IMR-90 (cell line): Measurements from ENCODE around the gene KIF5C. TPM values are rescaled to one million over a fixed set of nuclear protein-coding genes. Genes with fewer than 3 reads are reported as not detected.

Experiments used
- ATAC-seq: fragments of 200-7000 bp; cut with Tn5 transposase; 2 replicates; pipeline ENCODE4 v1.9.1; 2020; ENCODE audit warnings: low read depth, mild to moderate bottlenecking, moderate library complexity
- BruUV-seq: library from RNA; stranded (reverse); fragments of 400-500 nt; replicated peaks from 2 replicates; lab custom pipeline; 2021; lab: Mats Ljungman, UMichigan
- CTCF ChIA-PET: fragments of 300-600 bp; formaldehyde crosslinking; extraction: SDS; loops from one replicate; lab custom pipeline; 2021; ENCODE audit warnings: antibody characterized with exemption; lab: Yijun Ruan, JAX
- POLR2A ChIA-PET: fragments of 300-600 bp; sonication (Branson Sonifier 250); formaldehyde crosslinking; loops from one replicate; lab custom pipeline; 2022; ENCODE audit warnings: antibody characterized with exemption; ENCODE audit not compliant: unreplicated experiment; lab: Charles Lee
- DNase-seq: peaks from one replicate; pipeline ENCODE4 v3.0.0; 2013
- H2AFZ ChIP-seq: replicated peaks from 2 replicates; pipeline ENCODE3; 2013; ENCODE audit warnings: low read length, mild to moderate bottlenecking; ENCODE audit not compliant: poor library complexity
- H2AK5ac ChIP-seq: 2 replicates; pipeline ENCODE4 v1.6.1; 2013; ENCODE audit warnings: low read depth, low read length, inconsistent platforms
- H2AK9ac ChIP-seq: replicated peaks from 2 replicates; pipeline ENCODE3; 2013; ENCODE audit warnings: mild to moderate bottlenecking, low read depth, low read length, moderate library complexity; ENCODE audit not compliant: poor library complexity
- H2BK120ac ChIP-seq: 2 replicates; pipeline ENCODE4 v1.6.1; 2013; ENCODE audit warnings: low read depth, low read length, inconsistent platforms
- H2BK15ac ChIP-seq: 3 replicates; pipeline ENCODE4 v1.6.1; 2013; ENCODE audit warnings: low read depth, low read length, inconsistent platforms
- H2BK20ac ChIP-seq: 2 replicates; pipeline ENCODE4 v1.6.1; 2013; ENCODE audit warnings: low read depth, mild to moderate bottlenecking, inconsistent platforms, low read length, moderate library complexity
- H2BK5ac ChIP-seq: 2 replicates; pipeline ENCODE4 v1.6.1; 2013; ENCODE audit warnings: mild to moderate bottlenecking, low read depth, low read length, inconsistent platforms; ENCODE audit not compliant: poor library complexity, severe bottlenecking
- H3K14ac ChIP-seq: replicated peaks from 2 replicates; pipeline ENCODE4 v1.6.1; 2013; ENCODE audit warnings: low read depth, low read length, inconsistent platforms
- H3K18ac ChIP-seq: 2 replicates; pipeline ENCODE4 v1.6.1; 2013; ENCODE audit warnings: low read depth, low read length, control low read depth
- H3K23ac ChIP-seq: 2 replicates; pipeline ENCODE4 v1.6.1; 2013; ENCODE audit warnings: low read depth, low read length, inconsistent platforms
- H3K27ac ChIP-seq: 2 replicates; pipeline ENCODE4 v1.5.1; 2013; ENCODE audit warnings: mild to moderate bottlenecking, control low read depth, low read length; ENCODE audit not compliant: insufficient read depth
- H3K27me3 ChIP-seq: 2 replicates; pipeline ENCODE4 v1.6.1; 2013; ENCODE audit warnings: low read length; ENCODE audit not compliant: control insufficient read depth, insufficient read depth
- H3K36me3 ChIP-seq: 2 replicates; pipeline ENCODE4 v1.6.1; 2013; ENCODE audit warnings: low read length, mixed read lengths; ENCODE audit not compliant: control insufficient read depth, insufficient read depth
- H3K4ac ChIP-seq: 2 replicates; pipeline ENCODE4 v1.6.1; 2013; ENCODE audit warnings: low read depth, low read length, inconsistent platforms
- H3K4me1 ChIP-seq: 2 replicates; pipeline ENCODE4 v1.6.1; 2013; ENCODE audit warnings: low read length, mixed read lengths; ENCODE audit not compliant: control insufficient read depth, insufficient read depth
- H3K4me2 ChIP-seq: 2 replicates; pipeline ENCODE4 v1.6.1; 2013; ENCODE audit warnings: low read depth, mild to moderate bottlenecking, control low read depth, low read length, moderate library complexity
- H3K4me3 ChIP-seq: 2 replicates; pipeline ENCODE4 v1.5.1; 2013; ENCODE audit warnings: low read depth, mild to moderate bottlenecking, control low read depth, low read length, moderate library complexity; ENCODE audit not compliant: insufficient read depth
- H3K56ac ChIP-seq: 2 replicates; pipeline ENCODE4 v1.6.1; 2013; ENCODE audit warnings: low read length, inconsistent platforms; ENCODE audit not compliant: insufficient read depth; ENCODE audit errors: extremely low read depth
- H3K79me1 ChIP-seq, 2 experiments: 2 replicates each; pipeline ENCODE4 v1.6.1; 2013; ENCODE audit warnings: low read length in 2 of 2, inconsistent platforms in 1 of 2, low read depth in 1 of 2
- H3K9ac ChIP-seq: 2 replicates; pipeline ENCODE4 v1.6.1; 2013; ENCODE audit warnings: low read depth, low read length, control low read depth
- H3K9me1 ChIP-seq: 2 replicates; pipeline ENCODE4 v1.6.1; 2013; ENCODE audit warnings: low read length, inconsistent platforms; ENCODE audit not compliant: insufficient read depth
- H3K9me3 ChIP-seq: 2 replicates; pipeline ENCODE4 v1.6.1; 2013; ENCODE audit warnings: low read length; ENCODE audit not compliant: control insufficient read depth, insufficient read depth
- H4K20me1 ChIP-seq: 2 replicates; pipeline ENCODE4 v1.6.1; 2013; ENCODE audit warnings: low read length, inconsistent platforms; ENCODE audit not compliant: insufficient read depth
- H4K5ac ChIP-seq: 2 replicates; pipeline ENCODE4 v1.6.1; 2013; ENCODE audit warnings: mild to moderate bottlenecking, low read depth, low read length, control low read depth
- H4K8ac ChIP-seq, 2 experiments: 2 replicates each; pipeline ENCODE4 v1.6.1; 2013; ENCODE audit warnings: low read depth in 2 of 2, low read length in 2 of 2, control low read depth in 1 of 2, inconsistent platforms in 1 of 2
- H4K91ac ChIP-seq: 2 replicates; pipeline ENCODE4 v1.6.1; 2013; ENCODE audit warnings: low read depth, low read length, inconsistent platforms; ENCODE audit not compliant: insufficient read depth
- RAD21 ChIP-seq: IDR thresholded peaks from 2 replicates; pipeline ENCODE4 v1.6.1; 2012; ENCODE audit warnings: low read length, improper control_type of control experiment
- WGBS, 2 experiments: methylation state at CpG; one replicate each; pipeline versions ENCODE4 v1.1.5 to v1.1.7; 2013; ENCODE audit warnings: missing lambda C conversion rate in 2 of 2; ENCODE audit not compliant: insufficient read length in 1 of 2; ENCODE audit errors: extremely low coverage in 2 of 2; 5-methylcytosine and 5-hydroxymethylcytosine counted together
- dilution Hi-C: fragments of 300-500 bp; cut with HindIII; formaldehyde crosslinking; loops from one replicate; pipeline ENCODE4 v1.14.3; 2018; ENCODE audit warnings: low sequenced_read_pairs; ENCODE audit not compliant: unreplicated experiment
- in situ Hi-C: fragments of 300-500 bp; cut with MboI; formaldehyde crosslinking; loops from 3 replicates; pipeline ENCODE4 v1.14.3; 2019; ENCODE audit warnings: low sequenced_read_pairs, inconsistent platforms, mixed read lengths
- intact Hi-C: fragments of 100-400 bp; cut with micrococcal nuclease; formaldehyde crosslinking; loops from 2 replicates; pipeline ENCODE4 v1.10.0; 2022
- polyA plus RNA-seq, 3 experiments: library from polyadenylated mRNA; depleted of rRNA; stranded (reverse); fragments of >200 nt; gene quantifications; 2 replicates each; pipeline ENCODE4 v1.2.3, GENCODE V29; 2012; ENCODE audit warnings: low replicate concordance in 1 of 3
- total RNA-seq: library from RNA; depleted of rRNA; stranded (reverse); fragments of >200 nt; gene quantifications from 2 replicates; pipeline ENCODE4 v1.2.3, GENCODE V29; 2012

Gene KIF5C
- total and polyA plus RNA-seq, 2 of the 4 experiments (the other 2 are of a cell fraction) = 0.10 to 0.18 TPM

- H2AK9ac ChIP-seq = no peak overlapping the region
- H4K91ac ChIP-seq = no peak overlapping the region
- H3K4me3 ChIP-seq = no peak overlapping the region
- no peaks in the 10 kb centered on the region for H3K36me3 ChIP-seq
- DNase-seq = no peak
- H3K79me1 ChIP-seq = no peaks in the 10 kb centered on the region
- no peak overlapping the region for H2AFZ ChIP-seq
- H3K27ac ChIP-seq = no peak overlapping the region
- intact Hi-C loops (no loop called here), dilution Hi-C loops (no loop called here), in situ Hi-C loops (loop anchor here (25.0 kb wide), 1 partner anchor 995 kb away; no protein-coding TSS in a partner anchor)
- H3K4ac ChIP-seq = no peak overlapping the region
- H2BK20ac ChIP-seq = no peak overlapping the region
- no peak for ATAC-seq
- H3K9me3 ChIP-seq = no peaks in the 10 kb centered on the region
- H3K9ac ChIP-seq = no peak overlapping the region
- no TSS peak for BruUV-seq
- no peak overlapping the region for H3K18ac ChIP-seq
- H4K5ac ChIP-seq = no peak overlapping the region
- H3K23ac ChIP-seq = no peak overlapping the region
- no peaks in the 10 kb centered on the region for H3K4me1 ChIP-seq
- H3K9me1 ChIP-seq = no peaks in the 10 kb centered on the region
- H3K14ac ChIP-seq = no peak overlapping the region
- H4K8ac ChIP-seq = no peak overlapping the region
- no peaks in the 10 kb centered on the region for H4K20me1 ChIP-seq
- CTCF ChIA-PET = no interaction called here
- H2AK5ac ChIP-seq = no peak overlapping the region
- TF ChIP-seq RAD21 = no peak
- H2BK15ac ChIP-seq = no peak overlapping the region
- H3K4me2 ChIP-seq = no peak overlapping the region
- no peak overlapping the region for H2BK120ac ChIP-seq
- no peak overlapping the region for H2BK5ac ChIP-seq
- H3K27me3 ChIP-seq = no peaks in the 10 kb centered on the region; the same call in 1 of the 2 replicates
- WGBS, 2 experiments = no CpG with 5 or more reads among the region's 5 CpGs
- H3K56ac ChIP-seq = no peak overlapping the region
- POLR2A ChIA-PET = no interaction called here
Measured at GRCh38 chr2:148982282-148982681, 107.3 kb downstream of the KIF5C start.
